ENCODE results near the gene PTCH1.

The PTCH1 gene

DNA sequence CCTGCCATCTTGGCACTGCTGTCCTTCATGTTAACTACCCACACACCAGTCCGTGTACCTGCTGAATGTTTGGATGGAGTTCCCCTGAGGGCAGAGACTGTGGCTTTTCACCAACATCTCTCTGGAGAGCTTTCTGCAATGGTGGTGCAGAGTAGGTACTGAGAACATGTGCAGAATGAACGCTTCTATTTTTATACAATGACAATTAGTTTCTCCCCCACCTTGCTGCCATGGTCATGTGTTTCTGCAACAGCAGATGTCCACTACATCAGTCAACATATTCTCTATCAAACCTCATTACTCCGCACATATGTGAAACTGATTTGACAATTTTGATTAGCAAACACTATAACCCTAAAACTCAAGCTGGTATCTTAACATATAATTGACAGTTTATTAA lies 14.5 kb downstream of the PTCH1 start:
- Histone ChIP-seq H3K9ac (ENCODE audit: low read length) (no peak overlapping the region), H3K36me3 (ENCODE audit: control insufficient read depth, insufficient read depth, low read length) (no peaks in the 10 kb centered on the region), H3K27me3 (ENCODE audit: control insufficient read depth, insufficient read depth, low read length) (no peaks in the 10 kb centered on the region), H3K27ac (ENCODE audit: low read depth, low read length) (no peak overlapping the region), H3K4me1 (ENCODE audit: control insufficient read depth, insufficient read depth, low read length) (peaks cover 8% of the 10 kb centered on the region), H3K4me3 (ENCODE audit: low read length) (no peak overlapping the region)

DNA sequence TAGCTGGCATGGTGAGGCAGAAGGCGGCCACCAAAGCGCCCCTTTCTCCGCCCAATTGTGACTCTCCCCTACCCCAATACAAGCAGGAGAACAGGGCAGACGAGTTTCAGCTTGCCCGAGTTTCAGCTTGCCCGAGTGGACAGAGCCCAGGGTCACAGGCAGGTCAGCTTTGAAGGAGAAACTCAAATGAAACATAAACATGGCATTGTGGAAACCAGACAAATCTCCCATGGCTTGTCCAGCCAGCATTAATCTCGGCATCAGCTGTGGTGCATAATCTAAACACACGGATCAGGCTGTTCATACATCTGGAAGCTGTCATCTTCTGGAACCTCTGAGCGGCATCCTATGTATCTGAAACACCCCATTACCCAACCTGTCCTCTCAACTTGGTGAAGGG lies 16.9 kb downstream of the PTCH1 start:
- Histone ChIP-seq H3K27ac (ENCODE audit: low read depth, low read length) (no peak overlapping the region), H3K27me3 (ENCODE audit: control insufficient read depth, insufficient read depth, low read length) (no peaks in the 10 kb centered on the region), H3K4me3 (ENCODE audit: low read length) (no peak overlapping the region), H3K4me1 (ENCODE audit: control insufficient read depth, insufficient read depth, low read length) (peaks cover 4% of the 10 kb centered on the region), H3K36me3 (ENCODE audit: control insufficient read depth, insufficient read depth, low read length) (no peaks in the 10 kb centered on the region), H3K9ac (ENCODE audit: low read length) (no peak overlapping the region)

DNA sequence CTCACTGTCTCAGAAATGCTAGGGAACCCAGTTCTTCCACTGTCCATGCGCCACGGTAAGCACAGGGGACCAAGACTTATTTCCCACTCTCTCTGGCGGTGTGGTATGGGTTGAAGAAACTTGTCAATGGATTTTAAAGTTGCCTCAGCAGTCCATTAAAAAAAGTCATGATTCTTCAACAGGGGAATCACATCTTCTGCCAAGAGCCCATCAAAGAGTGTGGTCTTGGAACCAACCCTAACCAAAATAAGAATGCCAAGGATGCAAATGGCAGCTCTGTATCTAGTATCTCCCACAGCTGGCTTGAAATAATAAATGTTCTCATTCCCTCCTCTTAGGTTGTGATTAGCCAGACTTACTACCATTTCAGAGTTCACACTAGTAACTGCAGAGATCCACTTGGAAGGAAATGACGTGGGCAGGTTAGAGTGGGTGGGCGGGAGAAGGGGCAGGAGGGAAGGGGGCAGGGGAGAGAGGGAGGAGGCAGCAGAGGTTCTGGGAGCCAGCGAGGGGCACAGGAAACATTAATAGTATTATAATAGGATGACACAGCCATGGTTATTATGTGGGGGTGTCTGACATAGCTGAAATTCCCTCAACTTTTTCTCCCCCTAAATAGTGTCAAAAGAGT lies 17.6 kb downstream of the PTCH1 start:
- H3K4me1 ChIP-seq (ENCODE audit: control insufficient read depth, insufficient read depth, low read length), result peaks cover 4% of the 10 kb centered on the region

DNA sequence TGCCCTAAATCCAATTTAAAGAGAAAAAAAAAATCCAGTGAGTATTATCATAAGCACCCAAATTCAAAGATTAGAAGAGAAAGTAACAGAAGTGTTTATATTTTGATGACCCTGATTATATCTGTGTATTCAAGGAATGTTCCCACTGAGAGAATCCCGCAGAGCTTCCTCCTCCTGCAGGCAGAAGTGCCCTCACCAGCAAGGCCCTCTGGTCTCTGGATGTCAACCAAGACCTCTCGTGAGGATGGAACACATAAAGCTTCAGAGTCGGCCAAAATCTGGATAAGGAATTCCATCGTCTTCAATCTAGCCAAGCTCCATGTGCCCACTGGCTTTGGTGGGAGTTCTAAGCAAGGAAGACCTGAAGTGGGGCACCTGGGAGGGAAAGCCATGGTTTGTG lies 18.1 kb downstream of the PTCH1 start:
- H3K9ac ChIP-seq (ENCODE audit: low read length), result no peak overlapping the region
- H3K27ac ChIP-seq (ENCODE audit: low read depth, low read length), result no peak overlapping the region
- H3K4me3 ChIP-seq (ENCODE audit: low read length), result no peak overlapping the region
- H3K27me3 ChIP-seq (ENCODE audit: control insufficient read depth, insufficient read depth, low read length), result no peaks in the 10 kb centered on the region
- H3K36me3 ChIP-seq (ENCODE audit: control insufficient read depth, insufficient read depth, low read length), result no peaks in the 10 kb centered on the region
- H3K4me1 ChIP-seq (ENCODE audit: control insufficient read depth, insufficient read depth, low read length), result peaks cover 4% of the 10 kb centered on the region

More for the DNA sequence above, 17.6 kb downstream of the PTCH1 start:
- H3K36me3 ChIP-seq (ENCODE audit: control insufficient read depth, insufficient read depth, low read length), result no peaks in the 10 kb centered on the region
- H3K4me3 ChIP-seq (ENCODE audit: low read length), result no peak overlapping the region
- no peak overlapping the region for H3K9ac ChIP-seq (ENCODE audit: low read length)
- no peak overlapping the region for H3K27ac ChIP-seq (ENCODE audit: low read depth, low read length)
- H3K27me3 ChIP-seq (ENCODE audit: control insufficient read depth, insufficient read depth, low read length), result no peaks in the 10 kb centered on the region

DNA sequence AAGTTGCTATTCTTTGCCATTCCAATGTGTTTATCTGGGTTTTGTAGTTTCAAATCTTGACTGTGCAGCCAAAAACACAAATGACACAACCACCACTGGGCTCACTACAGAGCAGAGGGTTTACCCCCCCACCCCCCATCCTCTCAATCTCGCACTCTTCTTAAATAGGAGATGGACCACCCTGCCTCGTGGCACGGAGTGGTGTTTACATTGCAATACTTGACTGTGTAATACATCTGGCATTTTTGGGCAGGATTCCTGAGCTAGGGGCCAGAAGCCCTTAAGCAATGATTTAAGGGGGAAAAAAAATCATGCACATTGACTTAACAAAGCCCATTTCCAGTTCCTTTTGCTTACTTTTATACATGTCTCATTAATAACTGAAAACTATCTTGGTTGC lies 19.0 kb downstream of the PTCH1 start:
- no peak overlapping the region for H3K27ac ChIP-seq (ENCODE audit: low read depth, low read length)
- H3K4me1 ChIP-seq (ENCODE audit: control insufficient read depth, insufficient read depth, low read length), result peaks cover 4% of the 10 kb centered on the region
- H3K27me3 ChIP-seq (ENCODE audit: control insufficient read depth, insufficient read depth, low read length), result no peaks in the 10 kb centered on the region
- H3K36me3 ChIP-seq (ENCODE audit: control insufficient read depth, insufficient read depth, low read length), result no peaks in the 10 kb centered on the region
- no peak overlapping the region for H3K9ac ChIP-seq (ENCODE audit: low read length)
- H3K4me3 ChIP-seq (ENCODE audit: low read length), result no peak overlapping the region

DNA sequence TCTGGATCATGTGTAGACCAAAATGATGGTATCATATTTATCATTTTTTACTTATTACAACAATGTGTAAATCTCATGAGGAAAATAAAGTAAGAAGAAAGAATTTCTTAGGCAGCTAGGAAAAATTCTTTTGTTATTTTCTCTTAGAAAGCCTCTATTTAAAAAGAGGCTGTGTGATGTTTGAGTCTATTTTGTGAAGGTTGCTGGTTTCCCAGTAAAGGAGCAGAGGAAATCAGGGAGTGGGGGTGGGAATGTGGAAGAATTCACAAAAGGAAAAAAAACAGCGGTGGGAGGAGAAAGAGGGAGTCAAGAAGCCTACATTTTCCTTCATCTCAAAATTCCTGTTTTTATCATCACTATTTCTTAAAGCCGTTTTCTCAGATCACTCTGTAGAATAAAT lies 20.1 kb downstream of the PTCH1 start:
- Histone ChIP-seq H3K36me3 (ENCODE audit: control insufficient read depth, insufficient read depth, low read length) (no peaks in the 10 kb centered on the region), H3K9ac (ENCODE audit: low read length) (no peak overlapping the region), H3K27me3 (ENCODE audit: control insufficient read depth, insufficient read depth, low read length) (no peaks in the 10 kb centered on the region), H3K27ac (ENCODE audit: low read depth, low read length) (no peak overlapping the region), H3K4me3 (ENCODE audit: low read length) (no peak overlapping the region), H3K4me1 (ENCODE audit: control insufficient read depth, insufficient read depth, low read length) (peaks cover 4% of the 10 kb centered on the region)

DNA sequence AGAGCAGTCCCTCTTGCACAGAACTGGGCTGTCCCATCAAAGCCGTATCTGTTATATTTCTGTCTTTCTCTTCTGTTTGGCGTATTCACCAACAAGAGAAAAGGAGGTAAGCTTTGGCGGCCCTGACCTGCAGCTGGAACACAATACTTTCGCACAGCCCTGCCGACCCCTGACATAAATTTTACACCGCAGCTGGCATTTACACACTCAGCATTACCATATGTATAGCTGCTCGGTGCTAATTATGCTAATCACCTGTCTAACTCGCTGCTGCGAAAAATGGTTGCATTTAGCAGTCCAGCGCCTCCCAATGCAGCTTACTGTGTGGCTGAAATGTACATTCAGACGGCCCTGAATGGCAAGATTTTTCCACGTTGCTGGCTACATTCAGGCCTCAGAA lies 20.8 kb downstream of the PTCH1 start:
- H3K4me3 ChIP-seq (ENCODE audit: low read length), result no peak overlapping the region

DNA sequence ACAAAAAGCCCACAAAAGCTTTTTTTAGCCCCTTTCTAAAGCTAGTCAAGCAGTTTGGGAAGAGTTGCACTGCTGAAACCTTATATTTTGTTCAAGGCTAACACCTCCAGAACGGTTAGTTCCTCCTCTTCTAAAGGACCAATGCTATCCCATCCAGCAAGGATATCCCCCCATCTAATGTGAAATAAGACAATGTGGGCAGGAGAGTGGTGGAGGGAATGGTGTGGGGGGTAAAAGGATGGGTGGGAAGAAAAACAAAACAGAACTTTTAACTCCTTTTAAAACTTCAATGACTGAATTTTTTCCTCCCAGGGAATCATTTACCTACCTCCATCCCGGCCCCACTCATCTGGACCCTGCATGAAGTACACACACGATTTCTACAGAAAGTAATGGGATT lies 21.2 kb downstream of the PTCH1 start:
- no peaks in the 10 kb centered on the region for H3K36me3 ChIP-seq (ENCODE audit: control insufficient read depth, insufficient read depth, low read length)
- no peak overlapping the region for H3K27ac ChIP-seq (ENCODE audit: low read depth, low read length)
- H3K9ac ChIP-seq (ENCODE audit: low read length), result no peak overlapping the region
- H3K4me1 ChIP-seq (ENCODE audit: control insufficient read depth, insufficient read depth, low read length), result peaks cover 4% of the 10 kb centered on the region
- H3K27me3 ChIP-seq (ENCODE audit: control insufficient read depth, insufficient read depth, low read length), result no peaks in the 10 kb centered on the region
- no peak overlapping the region for H3K4me3 ChIP-seq (ENCODE audit: low read length)

More for the DNA sequence above, 20.8 kb downstream of the PTCH1 start:
- H3K27me3 ChIP-seq (ENCODE audit: control insufficient read depth, insufficient read depth, low read length), result no peaks in the 10 kb centered on the region
- no peak overlapping the region for H3K9ac ChIP-seq (ENCODE audit: low read length)
- peaks cover 4% of the 10 kb centered on the region for H3K4me1 ChIP-seq (ENCODE audit: control insufficient read depth, insufficient read depth, low read length)
- H3K27ac ChIP-seq (ENCODE audit: low read depth, low read length), result no peak overlapping the region
- no peaks in the 10 kb centered on the region for H3K36me3 ChIP-seq (ENCODE audit: control insufficient read depth, insufficient read depth, low read length)

DNA sequence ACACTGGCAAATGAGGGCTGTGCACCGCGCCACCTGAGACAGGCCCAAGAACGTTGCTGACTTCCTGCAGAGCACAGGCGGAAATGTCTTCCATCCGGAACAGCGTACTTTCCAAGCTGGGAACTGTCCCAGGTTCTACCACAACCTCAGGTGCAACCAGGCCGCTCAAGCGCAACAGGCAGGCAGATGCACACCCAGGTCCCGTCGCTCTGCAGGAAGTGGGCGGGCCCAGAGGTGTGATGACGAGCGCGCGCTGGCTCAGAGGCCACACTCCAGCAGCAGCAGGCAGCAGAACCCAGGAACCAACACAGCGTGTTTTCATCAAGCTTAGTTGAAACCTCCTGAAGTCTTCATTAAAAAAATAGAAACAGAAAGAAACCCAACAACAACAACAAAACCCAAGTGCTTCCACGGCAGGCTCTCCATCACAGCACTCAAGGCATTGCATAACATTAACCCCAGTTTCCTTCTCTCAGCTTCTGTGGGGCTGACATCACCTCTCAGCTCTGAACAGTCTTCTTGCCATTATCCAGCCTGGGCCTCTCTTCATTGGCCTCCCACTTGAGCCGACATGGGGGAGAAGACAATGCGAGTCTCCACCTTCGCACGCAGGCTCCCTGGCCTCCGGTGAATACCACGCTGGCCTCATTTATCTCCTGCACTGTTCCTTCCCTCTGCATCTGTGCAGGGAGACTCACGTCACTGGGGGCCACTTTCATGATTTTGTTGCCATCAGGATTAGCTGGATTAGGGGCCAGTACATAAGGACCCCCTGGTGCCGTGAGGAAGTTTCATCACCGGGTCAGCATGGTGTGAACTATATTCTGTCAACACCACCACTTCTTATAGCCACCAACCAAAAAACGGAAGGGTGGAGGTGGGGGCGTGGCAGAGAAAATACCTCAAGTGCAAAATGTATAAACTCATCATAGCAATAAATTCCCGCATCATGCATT lies 22.1 kb downstream of the PTCH1 start:
- H3K36me3 ChIP-seq (ENCODE audit: control insufficient read depth, insufficient read depth, low read length), result no peaks in the 10 kb centered on the region
- H3K4me1 ChIP-seq (ENCODE audit: control insufficient read depth, insufficient read depth, low read length), result peaks cover 4% of the 10 kb centered on the region
- H3K9ac ChIP-seq (ENCODE audit: low read length), result no peak overlapping the region
- H3K27ac ChIP-seq (ENCODE audit: low read depth, low read length), result no peak overlapping the region
- H3K27me3 ChIP-seq (ENCODE audit: control insufficient read depth, insufficient read depth, low read length), result no peaks in the 10 kb centered on the region
- peak overlapping the region; percentile 28 for H3K4me3 ChIP-seq (ENCODE audit: low read length)

DNA sequence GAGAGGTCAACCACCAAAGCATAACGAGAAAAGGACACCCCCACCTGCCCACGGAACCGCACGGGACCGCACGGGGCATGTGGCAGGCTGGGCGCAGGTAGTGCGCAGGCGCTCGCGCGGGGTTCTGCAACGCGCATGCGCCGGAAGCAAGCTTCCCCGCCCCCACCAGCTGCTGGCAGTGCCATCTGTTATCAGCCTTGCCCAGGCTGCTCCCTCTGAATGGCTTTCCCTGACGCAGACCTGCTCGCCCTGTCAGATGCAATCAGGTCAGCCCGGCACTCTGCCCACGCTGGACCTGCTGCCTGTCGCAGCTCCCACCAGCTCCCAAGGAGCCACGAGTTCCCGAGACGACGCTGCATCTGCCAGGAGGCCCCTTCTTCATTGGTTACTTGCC lies 22.8 kb downstream of the PTCH1 start:
- Histone ChIP-seq H3K27ac (ENCODE audit: low read depth, low read length) (no peak overlapping the region), H3K4me3 (ENCODE audit: low read length) (peak overlapping the region; percentile 28), H3K9ac (ENCODE audit: low read length) (no peak overlapping the region), H3K27me3 (ENCODE audit: control insufficient read depth, insufficient read depth, low read length) (no peaks in the 10 kb centered on the region), H3K36me3 (ENCODE audit: control insufficient read depth, insufficient read depth, low read length) (no peaks in the 10 kb centered on the region), H3K4me1 (ENCODE audit: control insufficient read depth, insufficient read depth, low read length) (peaks cover 4% of the 10 kb centered on the region)

DNA sequence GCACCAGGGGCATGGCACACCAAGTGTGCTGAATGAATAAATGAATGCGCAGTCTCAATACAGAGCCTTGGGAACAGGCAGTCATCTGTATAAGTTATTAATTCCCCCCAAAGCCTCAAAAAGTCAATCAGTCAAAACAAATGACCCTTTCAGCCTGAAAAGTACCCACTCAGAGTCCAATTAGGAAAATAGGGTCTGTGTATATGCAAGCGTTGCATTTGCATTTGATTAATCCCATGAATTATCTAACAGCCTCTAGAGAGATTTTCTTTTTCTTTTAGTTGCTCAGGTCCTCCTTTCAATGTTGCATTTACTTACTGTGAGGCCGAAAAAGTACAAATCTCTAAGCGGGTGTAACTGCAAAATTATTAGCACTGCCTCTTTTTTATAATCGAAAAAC lies 23.4 kb downstream of the PTCH1 start:
- H3K27ac ChIP-seq (ENCODE audit: low read depth, low read length), result no peak overlapping the region
- no peaks in the 10 kb centered on the region for H3K27me3 ChIP-seq (ENCODE audit: control insufficient read depth, insufficient read depth, low read length)
- H3K9ac ChIP-seq (ENCODE audit: low read length), result no peak overlapping the region
- no peaks in the 10 kb centered on the region for H3K36me3 ChIP-seq (ENCODE audit: control insufficient read depth, insufficient read depth, low read length)
- H3K4me3 ChIP-seq (ENCODE audit: low read length), result no peak overlapping the region
- peaks cover 2% of the 10 kb centered on the region for H3K4me1 ChIP-seq (ENCODE audit: control insufficient read depth, insufficient read depth, low read length)

DNA sequence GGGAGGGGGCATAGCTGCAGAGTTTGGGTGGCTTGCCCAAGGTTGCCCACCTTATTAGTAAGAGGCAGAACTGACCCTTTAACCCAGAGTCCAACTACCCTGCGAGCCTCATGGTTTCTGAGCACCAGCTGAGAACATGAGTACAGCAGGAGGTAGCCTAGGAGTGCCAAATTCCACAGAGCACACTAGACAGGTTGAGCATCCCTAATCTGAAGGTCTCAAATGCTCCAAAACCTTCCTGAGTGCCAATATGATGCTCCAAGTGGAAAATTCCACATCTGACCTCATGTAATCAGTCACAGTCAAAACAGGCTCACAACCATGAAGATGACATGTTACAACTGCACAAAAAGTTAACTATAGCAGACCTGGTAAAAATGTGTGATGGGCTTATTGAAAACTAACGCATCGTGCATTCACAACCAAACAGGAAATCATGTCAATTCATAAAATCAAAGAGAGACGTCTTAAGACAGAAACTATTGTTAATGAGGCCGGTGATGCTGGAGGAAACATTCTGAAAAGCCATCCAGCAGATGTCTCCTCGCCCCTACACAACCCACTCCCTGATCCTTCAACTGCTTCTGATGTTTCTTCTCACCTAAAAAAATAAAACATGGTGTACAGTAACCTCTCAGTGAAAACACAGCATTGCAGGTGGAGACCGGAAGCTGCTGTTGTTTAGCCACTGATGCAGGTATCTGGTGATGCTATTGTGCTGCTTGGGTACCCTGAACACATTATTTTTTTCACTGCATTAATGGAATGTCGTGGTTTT lies 25.0 kb downstream of the PTCH1 start:
- H3K4me3 ChIP-seq (ENCODE audit: low read length), result no peak overlapping the region
- H3K4me1 ChIP-seq (ENCODE audit: control insufficient read depth, insufficient read depth, low read length), result no peaks in the 10 kb centered on the region
- H3K27me3 ChIP-seq (ENCODE audit: control insufficient read depth, insufficient read depth, low read length), result no peaks in the 10 kb centered on the region
- no peaks in the 10 kb centered on the region for H3K36me3 ChIP-seq (ENCODE audit: control insufficient read depth, insufficient read depth, low read length)
- H3K9ac ChIP-seq (ENCODE audit: low read length), result no peak overlapping the region
- H3K27ac ChIP-seq (ENCODE audit: low read depth, low read length), result no peak overlapping the region

Data from rectal smooth muscle tissue (tissue), 1 donor.